ENCODE results near the gene SCGN.
"Not testable (repeated sequence)": the region's sequence is repeated elsewhere in the genome, so short reads cannot be mapped to it uniquely, and the experiment has no call there.

Gene SCGN

DNA sequence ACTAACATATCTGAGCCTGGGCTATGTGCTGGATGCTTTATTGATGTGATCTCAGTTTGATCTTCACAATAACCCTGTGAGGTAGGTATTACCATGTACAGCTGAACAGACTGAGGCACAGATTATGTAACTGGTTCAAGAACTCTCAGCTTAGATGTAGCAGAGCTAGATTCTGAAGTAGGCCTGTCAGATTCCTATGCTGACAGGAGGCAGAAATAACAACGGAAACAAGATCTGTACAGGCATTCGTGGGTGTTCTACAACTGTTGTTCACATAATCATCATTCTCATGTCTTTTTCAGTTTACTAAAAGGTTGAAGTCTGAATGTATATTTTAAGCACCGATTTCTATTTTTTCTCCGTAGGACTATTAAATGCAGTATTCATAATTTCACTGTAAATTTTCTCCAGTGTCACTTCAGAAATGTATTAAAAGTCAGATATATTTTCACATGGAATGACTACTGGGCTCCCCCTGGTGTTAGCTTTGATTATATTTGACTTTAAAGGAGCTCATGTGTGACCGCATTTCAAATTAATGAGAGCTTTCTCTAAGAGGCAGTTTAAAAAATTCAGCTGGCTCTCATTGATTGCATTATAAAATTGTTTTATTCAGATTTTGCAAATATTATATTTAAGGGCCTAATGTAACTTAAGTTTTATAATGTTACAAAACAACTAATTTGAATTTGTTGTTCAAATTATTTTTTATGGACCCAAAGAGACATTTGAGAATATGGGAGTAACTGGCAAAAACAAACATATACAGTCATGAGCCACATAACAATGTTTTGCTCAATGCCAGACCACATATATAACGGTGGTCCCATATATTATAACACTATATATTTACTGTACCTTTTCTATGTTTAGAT is 66.1 kb downstream of the SCGN start:
- in situ Hi-C loops (cut with HindIII; ENCODE audit: low sequenced_read_pairs) = no loop called here

DNA sequence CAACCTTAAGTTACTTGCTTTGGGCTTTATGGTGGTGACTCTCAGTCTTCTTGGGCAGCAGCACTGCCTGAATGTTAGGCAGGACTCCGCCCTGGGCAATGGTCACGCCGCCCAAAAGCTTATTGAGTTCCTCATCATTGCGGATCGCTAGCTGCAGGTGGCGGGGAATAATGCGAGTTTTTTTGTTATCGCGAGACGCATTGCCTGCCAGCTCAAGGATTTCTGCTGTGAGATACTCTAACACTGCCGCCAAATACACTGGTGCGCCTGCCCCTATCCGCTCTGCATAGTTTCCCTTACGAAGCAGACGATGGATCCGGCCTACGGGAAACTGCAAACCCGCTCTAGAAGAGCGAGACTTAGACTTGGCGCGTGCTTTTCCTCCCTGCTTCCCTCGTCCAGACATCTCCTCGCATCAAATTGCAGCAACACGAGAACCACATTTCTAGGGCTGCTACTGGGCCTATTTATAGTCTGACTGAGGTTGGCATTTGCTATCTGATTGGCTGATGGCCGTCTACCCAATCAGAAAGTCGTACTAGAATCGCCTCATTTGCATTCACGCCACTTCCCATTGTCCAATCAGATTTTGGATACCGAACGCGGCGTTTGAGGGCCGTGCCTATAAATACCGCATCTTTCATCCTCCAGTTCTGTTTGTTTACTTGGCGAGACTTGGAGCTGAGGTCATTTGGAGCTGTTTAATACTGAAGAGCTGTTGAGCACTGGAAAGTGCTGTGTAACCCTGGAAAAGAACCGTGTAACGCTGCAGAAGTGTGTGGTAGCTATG is 74.3 kb downstream of the SCGN start:
- in situ Hi-C loops (cut with HindIII; ENCODE audit: low sequenced_read_pairs) = no loop called here

DNA sequence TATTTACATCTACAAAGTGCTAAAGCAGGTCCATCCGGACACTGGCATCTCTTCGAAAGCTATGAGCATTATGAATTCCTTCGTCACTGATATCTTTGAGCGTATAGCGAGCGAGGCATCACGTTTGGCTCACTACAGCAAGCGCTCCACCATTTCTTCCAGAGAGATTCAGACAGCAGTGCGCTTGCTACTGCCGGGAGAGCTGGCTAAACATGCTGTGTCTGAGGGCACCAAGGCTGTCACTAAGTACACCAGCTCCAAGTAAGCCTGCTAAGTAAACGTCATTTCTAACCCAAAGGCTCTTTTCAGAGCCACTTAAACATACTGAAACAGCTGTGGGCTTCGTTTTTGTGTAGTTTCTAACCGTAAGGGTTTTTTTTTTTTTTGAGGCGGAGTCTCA is 75.0 kb downstream of the SCGN start:
- in situ Hi-C loops (cut with HindIII; ENCODE audit: low sequenced_read_pairs) = no loop called here

DNA sequence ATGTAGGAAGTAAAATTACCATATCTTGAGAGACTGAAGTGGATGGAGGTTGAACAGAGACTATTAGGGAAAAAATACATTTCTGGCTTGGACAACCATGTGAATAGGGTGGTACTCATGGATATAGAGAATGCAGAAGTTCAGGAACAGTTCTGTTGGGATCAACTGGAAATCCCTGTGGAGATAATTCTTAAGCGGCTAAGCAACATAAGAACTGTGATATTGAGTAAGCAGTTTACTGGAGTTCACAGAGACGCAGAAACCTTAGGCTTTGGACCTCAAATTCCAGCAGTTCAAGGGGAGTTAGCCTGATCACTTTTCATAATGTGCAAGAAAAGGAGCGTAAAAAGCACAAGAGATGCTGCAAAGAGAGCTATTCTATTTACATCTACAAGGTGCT is 78.9 kb downstream of the SCGN start:
- in situ Hi-C loops (cut with HindIII; ENCODE audit: low sequenced_read_pairs) = no loop called here

DNA sequence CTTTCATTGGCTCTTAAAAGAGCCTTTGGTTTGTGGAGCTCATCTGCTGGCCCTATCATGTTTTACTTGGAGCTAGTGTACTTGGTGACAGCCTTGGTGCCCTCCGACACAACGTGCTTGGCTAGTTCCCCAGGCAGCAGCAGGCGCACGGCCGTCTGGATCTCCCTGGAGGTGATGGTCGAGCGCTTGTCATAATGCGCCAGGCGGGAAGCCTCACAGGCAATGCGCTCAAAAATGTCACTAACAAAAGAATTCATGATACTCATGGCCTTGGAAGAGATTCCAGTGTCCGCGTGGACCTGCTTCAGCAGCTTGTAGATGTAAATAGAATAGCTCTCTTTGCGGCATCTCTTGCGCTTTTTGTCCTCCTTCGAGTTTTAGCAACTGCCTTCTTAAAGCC is 79.7 kb downstream of the SCGN start:
- in situ Hi-C loops (cut with HindIII; ENCODE audit: low sequenced_read_pairs) = no loop called here

DNA sequence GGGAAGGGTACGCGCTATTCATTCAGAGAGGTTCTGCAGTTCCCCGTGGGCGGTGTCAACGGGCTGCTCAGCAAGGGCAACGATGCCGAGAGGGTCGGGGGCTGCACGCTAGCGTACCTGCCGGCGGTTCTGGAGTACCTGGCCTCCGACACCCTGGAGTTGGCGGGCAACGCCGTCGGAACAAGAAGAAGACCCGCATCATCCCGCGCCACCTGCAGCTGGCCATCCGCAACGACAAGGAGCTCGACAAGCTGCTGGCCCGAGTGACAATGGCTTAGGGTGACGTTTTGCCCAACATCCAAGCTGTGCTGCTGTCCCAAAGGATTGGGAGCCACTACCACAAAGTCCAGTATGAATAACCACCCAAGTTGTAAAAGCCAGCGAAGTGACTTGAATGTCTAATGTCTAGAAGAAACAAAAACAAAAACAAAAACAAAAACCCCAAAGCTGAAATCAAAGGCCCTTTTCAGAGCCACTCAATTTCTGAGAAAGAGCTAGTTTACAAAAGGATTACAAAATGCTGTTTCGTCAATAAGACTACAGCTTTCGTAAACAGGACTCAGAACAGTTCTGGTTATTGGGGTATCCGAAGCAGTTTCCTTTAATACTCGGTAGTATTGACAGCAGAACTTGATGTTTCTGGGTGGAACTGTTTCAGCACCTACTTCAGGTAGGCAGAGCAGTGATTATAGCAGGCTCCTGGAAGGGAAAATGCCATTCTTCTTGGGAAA is 80.6 kb downstream of the SCGN start:
- in situ Hi-C loops (cut with HindIII; ENCODE audit: low sequenced_read_pairs) = no loop called here

DNA sequence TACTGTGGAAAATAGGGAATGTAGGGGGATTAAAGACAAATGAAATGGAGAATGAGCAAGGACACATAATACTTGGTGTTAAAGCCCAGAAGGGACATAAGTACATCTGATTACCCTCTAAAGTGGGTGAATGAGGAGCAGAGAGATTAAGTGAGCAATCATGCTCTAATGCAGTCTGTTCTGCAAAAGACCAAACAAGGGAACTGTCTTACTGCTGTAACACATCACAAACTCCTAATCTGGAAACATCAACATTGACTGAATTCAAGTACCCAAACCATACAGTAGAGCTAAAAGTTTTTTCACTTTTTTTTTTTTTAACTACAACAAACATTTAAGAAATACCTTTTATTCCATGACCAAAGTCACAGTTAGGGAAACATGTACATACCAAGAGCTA is 83.2 kb downstream of the SCGN start:
- in situ Hi-C loops (cut with HindIII; ENCODE audit: low sequenced_read_pairs) = no loop called here

DNA sequence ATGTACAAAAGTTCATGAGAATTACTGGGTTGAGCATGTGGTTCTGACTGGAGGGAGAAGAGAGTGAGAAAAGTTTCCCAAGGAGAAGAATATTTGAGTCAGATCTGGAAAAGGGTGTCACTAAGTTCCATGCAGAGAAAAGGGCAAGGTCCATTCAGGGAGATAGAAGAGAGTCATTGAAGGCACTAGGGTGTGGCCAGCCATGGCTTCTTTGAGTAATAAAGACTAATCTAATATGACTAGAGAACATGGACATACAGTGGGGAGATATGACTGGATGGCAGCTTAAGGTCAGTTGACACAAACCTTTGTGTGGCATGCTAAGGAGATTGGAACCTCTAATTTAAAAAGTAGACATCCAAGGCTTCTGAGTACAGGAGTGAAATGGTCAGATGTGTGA is 91.9 kb downstream of the SCGN start:
- in situ Hi-C loops (cut with HindIII; ENCODE audit: low sequenced_read_pairs) = no loop called here

DNA sequence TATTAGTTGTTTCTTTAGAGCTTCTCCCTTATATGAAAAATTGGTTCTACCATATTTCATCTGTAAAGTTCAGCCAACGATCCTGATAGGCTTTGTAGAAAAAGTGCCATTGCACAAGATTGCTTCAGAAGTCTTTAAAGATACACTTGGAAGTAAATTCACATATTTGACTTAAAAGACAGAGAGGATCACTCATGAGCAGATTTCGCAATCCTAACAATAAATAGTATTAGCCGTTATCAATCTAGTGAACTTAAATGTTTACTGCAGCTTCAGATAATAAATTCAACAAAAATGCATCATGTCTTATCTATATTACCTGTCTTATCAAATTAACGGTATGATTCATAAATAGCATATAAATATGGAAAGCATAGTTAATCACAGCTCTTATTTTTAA is 93.8 kb downstream of the SCGN start:
- in situ Hi-C loops (cut with HindIII; ENCODE audit: low sequenced_read_pairs) = no loop called here

DNA sequence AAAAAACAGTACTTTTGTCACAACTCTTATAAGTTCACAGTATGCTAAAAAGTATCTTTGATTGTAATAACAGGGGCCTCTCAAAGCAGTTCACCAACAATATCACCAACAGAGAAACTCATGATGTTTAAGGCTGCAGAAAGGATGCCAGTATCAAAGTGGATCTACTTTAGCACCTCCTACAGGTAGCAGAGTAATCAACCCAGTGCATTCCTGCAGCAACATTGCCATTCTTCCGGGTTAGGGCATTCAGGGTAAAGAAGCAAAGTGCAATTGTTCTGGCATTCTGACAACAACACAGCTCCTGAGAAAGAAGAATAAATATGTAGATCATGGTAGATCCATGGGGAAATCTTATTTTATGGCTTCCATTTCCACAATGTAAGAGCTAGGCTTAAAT is 95.0 kb downstream of the SCGN start:
- in situ Hi-C loops (cut with HindIII; ENCODE audit: low sequenced_read_pairs) = no loop called here

DNA sequence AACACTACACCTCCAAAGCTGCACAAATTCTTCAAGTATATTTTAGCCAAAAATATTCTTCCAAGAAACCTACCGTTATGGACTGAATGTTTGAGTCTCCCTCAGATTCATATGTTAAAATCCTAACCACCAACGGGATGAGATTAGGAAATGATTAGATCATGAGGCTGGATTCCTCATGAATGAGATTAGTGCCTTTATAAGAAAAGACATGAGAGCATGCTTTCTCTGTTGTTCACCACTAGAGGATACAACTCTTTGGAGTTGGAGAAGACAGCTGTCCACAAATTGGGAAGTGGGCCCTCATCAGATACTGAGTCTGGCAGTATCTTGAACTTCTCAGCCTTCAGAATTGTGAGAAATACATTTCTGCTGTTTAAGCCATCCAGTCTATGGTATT is 95.5 kb downstream of the SCGN start:
- in situ Hi-C loops (cut with HindIII; ENCODE audit: low sequenced_read_pairs) = no loop called here

DNA sequence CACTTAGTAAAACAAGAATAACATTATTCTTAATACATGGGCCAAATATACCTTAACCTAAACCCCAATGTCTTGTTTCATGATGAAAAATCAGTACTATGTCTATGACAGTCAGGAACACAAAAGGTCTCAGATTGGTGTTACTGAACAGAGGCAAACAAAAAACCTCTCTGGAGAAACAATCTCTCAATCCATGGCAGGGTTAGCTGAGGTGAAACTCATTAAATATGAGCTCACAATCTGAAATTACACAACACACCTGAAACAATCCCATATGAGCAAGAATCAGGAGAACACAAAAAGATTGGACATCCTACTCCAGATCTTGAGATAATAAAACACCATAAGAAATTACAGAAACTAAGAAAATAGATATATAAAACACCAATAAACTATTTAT is 96.0 kb downstream of the SCGN start:
- in situ Hi-C loops (cut with HindIII; ENCODE audit: low sequenced_read_pairs) = no loop called here

DNA sequence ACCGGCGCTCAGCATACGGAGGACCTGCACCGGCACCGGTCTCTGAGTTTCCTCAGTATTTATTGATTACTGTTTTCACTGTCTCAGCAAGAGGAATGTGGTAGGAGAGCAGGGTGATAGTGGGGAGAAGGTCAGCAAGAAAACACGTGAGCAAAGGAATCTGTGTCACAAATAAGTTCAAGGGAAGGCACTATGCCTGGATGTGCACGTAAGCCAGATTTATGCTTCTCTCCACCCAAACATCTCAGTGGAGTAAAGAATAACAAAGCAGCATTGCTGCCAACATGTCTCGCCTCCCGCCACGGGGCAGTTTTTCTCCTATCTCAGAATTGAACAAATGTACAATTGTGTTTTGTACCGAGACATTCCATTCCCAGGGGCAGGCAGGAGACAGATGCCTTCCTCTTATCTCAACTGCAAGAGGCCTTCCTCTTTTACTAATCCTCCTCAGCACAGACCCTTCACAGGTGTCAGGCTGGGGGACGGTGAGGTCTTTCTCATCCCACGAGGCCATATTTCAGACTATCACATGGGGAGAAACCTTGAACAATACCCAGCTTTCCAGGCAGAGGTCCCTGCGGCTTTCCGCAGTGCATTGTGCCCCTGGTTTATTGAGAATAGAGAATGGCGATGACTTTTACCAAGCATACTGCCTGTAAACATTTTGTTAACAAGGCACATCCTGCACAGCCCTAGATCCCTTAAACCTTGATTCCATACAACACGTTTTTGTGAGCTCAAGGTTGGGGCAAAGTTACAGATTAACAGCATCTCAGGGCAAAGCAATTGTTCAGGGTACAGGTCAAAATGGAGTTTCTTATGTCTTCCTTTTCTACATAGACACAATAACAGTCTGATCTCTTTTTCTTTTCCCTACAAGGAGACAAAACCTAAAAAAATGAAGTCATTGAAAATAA is 96.8 kb downstream of the SCGN start:
- in situ Hi-C loops (cut with HindIII; ENCODE audit: low sequenced_read_pairs) = not testable (repeated sequence)

DNA sequence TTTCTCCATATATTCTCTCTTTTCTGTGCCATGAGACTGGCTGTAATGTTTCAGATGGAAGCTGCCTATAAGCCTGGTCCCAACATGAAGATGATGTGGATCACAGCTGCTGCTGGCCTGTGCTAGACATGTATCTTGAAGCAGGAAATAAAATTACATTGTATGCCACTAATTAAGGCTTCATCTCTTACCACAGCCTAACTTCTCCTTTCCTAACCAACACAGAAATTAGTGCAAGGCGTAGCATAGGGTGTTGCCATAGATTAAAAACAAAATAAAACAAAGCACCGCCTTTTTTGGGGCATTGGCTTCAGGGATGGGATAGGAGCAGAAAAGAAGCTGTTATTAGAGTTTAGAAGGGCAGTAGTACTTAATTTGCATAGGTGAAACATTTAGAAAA is 97.8 kb downstream of the SCGN start:
- in situ Hi-C loops (cut with HindIII; ENCODE audit: low sequenced_read_pairs) = no loop called here

DNA sequence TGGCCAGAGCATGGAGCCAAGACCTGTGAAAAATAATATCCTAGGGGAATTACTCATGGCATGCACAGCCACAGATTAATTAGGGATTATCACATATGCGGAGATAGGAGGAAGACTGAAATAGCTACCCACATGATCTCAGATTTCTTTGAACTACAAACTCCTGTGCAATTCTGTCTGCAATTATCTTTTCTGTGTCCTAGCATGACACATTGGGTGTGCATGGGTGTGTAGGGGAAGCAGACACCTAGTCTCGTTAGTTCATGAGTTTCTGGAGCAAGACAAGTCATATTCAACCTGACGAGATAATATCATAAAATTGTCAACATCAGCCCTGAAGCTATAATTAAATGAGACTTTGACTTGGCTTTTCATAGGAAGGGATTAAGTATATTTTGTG is 98.9 kb downstream of the SCGN start:
- in situ Hi-C loops (cut with HindIII; ENCODE audit: low sequenced_read_pairs) = no loop called here

All from DLD1 (cell line).